ENCODE measurements around the gene EGFR.

The EGFR gene

DNA sequence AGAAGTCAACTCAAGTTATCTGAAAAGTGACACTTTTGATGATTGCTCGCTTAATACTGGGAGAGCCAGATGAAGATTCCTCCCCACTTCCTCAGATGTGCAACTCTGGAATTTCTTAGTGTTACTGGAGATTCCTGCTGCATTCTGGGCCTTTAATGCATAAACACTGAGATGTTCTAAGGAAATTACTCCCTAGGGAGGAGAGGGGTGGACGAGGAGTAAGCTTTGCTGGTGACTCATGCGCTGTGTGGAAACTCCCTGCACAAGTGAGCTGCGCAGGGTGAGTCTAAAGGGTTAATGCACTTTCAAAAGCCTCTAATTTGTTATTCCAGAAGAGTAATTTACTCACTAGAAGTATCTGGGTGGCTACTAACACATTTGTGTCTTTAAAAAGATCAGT, 46.3 kb downstream of the EGFR start:
- H3K27ac ChIP-seq, result no peak overlapping the region

DNA sequence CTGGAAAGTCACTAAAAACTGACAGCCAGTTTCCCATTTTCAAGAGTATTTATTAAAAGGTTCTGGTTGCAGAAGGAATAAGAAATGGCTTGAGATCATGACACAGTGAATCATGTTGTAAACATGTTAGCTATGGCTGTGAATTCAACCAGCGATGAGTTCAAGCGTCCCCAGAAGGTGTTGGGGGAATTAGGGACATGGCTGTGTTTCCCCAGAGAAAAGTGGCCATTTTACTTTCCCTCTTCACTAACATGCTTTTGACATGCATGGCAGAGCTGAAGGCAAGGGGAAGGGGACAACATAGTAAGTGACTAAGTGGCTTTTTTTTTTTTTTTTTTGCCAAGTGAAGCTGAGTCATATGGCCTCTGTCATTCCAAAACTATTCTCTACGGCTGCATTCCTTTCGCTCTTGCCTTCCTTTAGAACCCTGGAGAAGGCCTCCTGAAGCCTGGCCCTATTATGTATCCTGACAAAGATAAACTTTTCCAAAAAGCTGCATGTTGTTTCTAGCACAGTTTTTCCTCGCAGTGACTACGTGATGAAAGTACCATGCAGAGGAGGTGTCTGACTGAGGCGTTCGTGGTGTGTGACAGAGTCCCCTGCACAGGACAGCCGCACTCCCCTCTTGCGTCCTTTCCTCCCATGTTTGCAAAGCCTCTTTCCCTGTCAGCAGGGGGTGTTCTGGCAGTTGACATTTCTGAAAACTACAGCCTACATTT, 46.9 kb downstream of the EGFR start:
- TF ChIP-seq, protein P1, sequence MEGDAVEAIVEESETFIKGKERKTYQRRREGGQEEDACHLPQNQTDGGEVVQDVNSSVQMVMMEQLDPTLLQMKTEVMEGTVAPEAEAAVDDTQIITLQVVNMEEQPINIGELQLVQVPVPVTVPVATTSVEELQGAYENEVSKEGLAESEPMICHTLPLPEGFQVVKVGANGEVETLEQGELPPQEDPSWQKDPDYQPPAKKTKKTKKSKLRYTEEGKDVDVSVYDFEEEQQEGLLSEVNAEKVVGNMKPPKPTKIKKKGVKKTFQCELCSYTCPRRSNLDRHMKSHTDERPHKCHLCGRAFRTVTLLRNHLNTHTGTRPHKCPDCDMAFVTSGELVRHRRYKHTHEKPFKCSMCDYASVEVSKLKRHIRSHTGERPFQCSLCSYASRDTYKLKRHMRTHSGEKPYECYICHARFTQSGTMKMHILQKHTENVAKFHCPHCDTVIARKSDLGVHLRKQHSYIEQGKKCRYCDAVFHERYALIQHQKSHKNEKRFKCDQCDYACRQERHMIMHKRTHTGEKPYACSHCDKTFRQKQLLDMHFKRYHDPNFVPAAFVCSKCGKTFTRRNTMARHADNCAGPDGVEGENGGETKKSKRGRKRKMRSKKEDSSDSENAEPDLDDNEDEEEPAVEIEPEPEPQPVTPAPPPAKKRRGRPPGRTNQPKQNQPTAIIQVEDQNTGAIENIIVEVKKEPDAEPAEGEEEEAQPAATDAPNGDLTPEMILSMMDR (conservative IDR thresholded peaks at IDR 0.05; ENCODE audit: low read depth, low read length), result no peak
- H4K20me1 ChIP-seq (ENCODE audit: insufficient read depth), result no peaks in the 10 kb centered on the region
- no peak overlapping the region for H3K27ac ChIP-seq
- H3K9ac ChIP-seq, result no peak overlapping the region
- H3K4me3 ChIP-seq (IDR thresholded peaks at IDR 0.05; ENCODE audit: insufficient read depth, low read depth, low read length), result no peak overlapping the region
- no peaks in the 10 kb centered on the region for H3K27me3 ChIP-seq (ENCODE audit: insufficient read depth, low read depth)
- no peaks in the 10 kb centered on the region for H3K36me3 ChIP-seq (ENCODE audit: insufficient read depth)
- H2AFZ ChIP-seq (ENCODE audit: low read depth), result no peak overlapping the region
- H3K4me1 ChIP-seq (ENCODE audit: low read depth, poor library complexity, severe bottlenecking), result peaks cover 7% of the 10 kb centered on the region
- no peaks in the 10 kb centered on the region for H3K79me2 ChIP-seq (ENCODE audit: insufficient read depth, low read depth)
- no peak overlapping the region for H3K4me2 ChIP-seq

More for the DNA sequence above, 46.3 kb downstream of the EGFR start:
- Histone ChIP-seq H4K20me1 (ENCODE audit: insufficient read depth) (no peaks in the 10 kb centered on the region), H3K27me3 (ENCODE audit: insufficient read depth, low read depth) (no peaks in the 10 kb centered on the region), H3K9ac (no peak overlapping the region), H3K79me2 (ENCODE audit: insufficient read depth, low read depth) (no peaks in the 10 kb centered on the region), H3K4me2 (no peak overlapping the region), H2AFZ (ENCODE audit: low read depth) (no peak overlapping the region), H3K36me3 (ENCODE audit: insufficient read depth) (no peaks in the 10 kb centered on the region), H3K4me1 (ENCODE audit: low read depth, poor library complexity, severe bottlenecking) (peaks cover 7% of the 10 kb centered on the region), H3K4me3 (IDR thresholded peaks at IDR 0.05; ENCODE audit: insufficient read depth, low read depth, low read length) (no peak overlapping the region)
- TF ChIP-seq, protein P1 (conservative IDR thresholded peaks at IDR 0.05; ENCODE audit: low read depth, low read length), result no peak

DNA sequence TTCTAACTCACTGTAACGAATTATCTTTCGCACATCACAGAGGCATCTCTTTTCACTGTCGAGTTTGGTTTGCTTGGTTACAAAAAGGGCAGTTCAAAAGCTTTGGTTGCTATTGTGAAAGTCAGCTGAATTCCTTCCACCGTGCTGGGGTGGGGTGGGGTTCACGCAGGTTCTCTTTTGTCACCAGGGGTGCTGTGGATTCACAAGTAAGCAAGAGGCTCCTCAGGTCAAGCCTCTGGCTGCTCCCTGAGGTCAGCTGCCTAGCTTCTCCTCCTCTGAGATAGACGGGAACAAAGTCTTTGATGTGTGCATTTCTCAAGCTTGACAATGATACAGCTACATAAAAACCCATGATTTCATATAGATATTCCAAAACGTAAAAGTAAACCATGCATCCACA, 47.7 kb downstream of the EGFR start:
- Histone ChIP-seq H4K20me1 (ENCODE audit: insufficient read depth) (no peaks in the 10 kb centered on the region), H3K36me3 (ENCODE audit: insufficient read depth) (no peaks in the 10 kb centered on the region), H3K9ac (no peak overlapping the region), H3K4me3 (IDR thresholded peaks at IDR 0.05; ENCODE audit: insufficient read depth, low read depth, low read length) (no peak overlapping the region), H3K27me3 (ENCODE audit: insufficient read depth, low read depth) (no peaks in the 10 kb centered on the region), H3K4me1 (ENCODE audit: low read depth, poor library complexity, severe bottlenecking) (peaks cover 7% of the 10 kb centered on the region), H3K4me2 (no peak overlapping the region), H3K27ac (no peak overlapping the region), H3K79me2 (ENCODE audit: insufficient read depth, low read depth) (no peaks in the 10 kb centered on the region), H2AFZ (ENCODE audit: low read depth) (no peak overlapping the region)
- TF ChIP-seq, protein P1 (conservative IDR thresholded peaks at IDR 0.05; ENCODE audit: low read depth, low read length), result no peak

DNA sequence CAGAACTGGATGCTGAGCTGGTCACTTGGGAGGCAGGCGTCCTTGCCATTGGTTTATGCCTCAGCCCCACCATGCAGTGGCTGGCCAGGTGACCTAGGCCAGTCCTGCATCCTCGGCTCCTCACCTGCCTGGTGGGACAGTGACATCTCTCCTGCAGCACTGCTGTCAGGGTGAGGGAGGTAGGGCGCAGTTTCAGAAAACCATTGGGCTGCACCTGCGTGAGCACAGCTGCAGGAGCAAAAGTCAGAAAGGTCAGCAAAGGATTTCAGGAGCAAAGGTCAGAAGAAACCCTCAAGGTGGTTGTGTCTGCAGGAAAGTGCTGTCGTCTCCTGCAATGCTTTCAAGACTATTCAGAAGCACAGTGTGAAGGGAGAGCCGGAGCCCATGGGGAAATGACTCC, 48.1 kb downstream of the EGFR start:
- Histone ChIP-seq H3K4me1 (ENCODE audit: low read depth, poor library complexity, severe bottlenecking) (peaks cover 7% of the 10 kb centered on the region), H3K36me3 (ENCODE audit: insufficient read depth) (no peaks in the 10 kb centered on the region), H3K27me3 (ENCODE audit: insufficient read depth, low read depth) (no peaks in the 10 kb centered on the region), H3K27ac (no peak overlapping the region), H3K4me2 (no peak overlapping the region), H3K79me2 (ENCODE audit: insufficient read depth, low read depth) (no peaks in the 10 kb centered on the region), H4K20me1 (ENCODE audit: insufficient read depth) (no peaks in the 10 kb centered on the region), H3K9ac (no peak overlapping the region), H2AFZ (ENCODE audit: low read depth) (no peak overlapping the region), H3K4me3 (IDR thresholded peaks at IDR 0.05; ENCODE audit: insufficient read depth, low read depth, low read length) (no peak overlapping the region)
- TF ChIP-seq, protein P1 (conservative IDR thresholded peaks at IDR 0.05; ENCODE audit: low read depth, low read length), result no peak

Data from KMS-11 (cell line).